Type B pancreatic cell (in vitro differentiated cells): Measurements from ENCODE around the gene CCL16. TPM values are rescaled to one million over a fixed set of nuclear protein-coding genes. Genes with fewer than 3 reads are reported as not detected.

Experiments
- DNase-seq: peaks from one replicate; pipeline ENCODE4 v3.0.0; 2021; ENCODE audit warnings: mixed read lengths; ENCODE audit not compliant: unreplicated experiment; ENCODE audit errors: extremely low spot score
- H3K27ac Mint-ChIP-seq: 2 replicates; pipeline ENCODE4 v1.8.0; 2021; ENCODE audit warnings: mild to moderate bottlenecking, mixed read lengths
- H3K27me3 Mint-ChIP-seq: 2 replicates; pipeline ENCODE4 v1.8.0; 2021; ENCODE audit warnings: mixed read lengths
- H3K36me3 Mint-ChIP-seq: 2 replicates; pipeline ENCODE4 v1.8.0; 2021; ENCODE audit warnings: mixed read lengths
- H3K4me1 Mint-ChIP-seq: one replicate; pipeline ENCODE4 v1.8.0; 2021; ENCODE audit warnings: mixed read lengths; ENCODE audit not compliant: unreplicated experiment
- H3K4me3 Mint-ChIP-seq: 2 replicates; pipeline ENCODE4 v1.8.0; 2021; ENCODE audit warnings: mild to moderate bottlenecking, mixed read lengths
- H3K9me3 Mint-ChIP-seq: 2 replicates; pipeline ENCODE4 v1.8.0; 2021; ENCODE audit warnings: mixed read lengths
- long read RNA-seq: library from polyadenylated mRNA; unstranded; transcript quantifications from one replicate; pipeline ENCODE4 v2.0.0, GENCODE V29; 2020
- total RNA-seq: library from RNA; stranded (reverse); gene quantifications from 2 replicates; pipeline ENCODE4 v1.2.1, GENCODE V29; 2021; ENCODE audit warnings: low replicate concordance
- TF ChIP-seq, protein P1 (sequence below): fragments of 200-600 bp; sonication (generic); conservative IDR thresholded peaks from 2 replicates; pipeline ENCODE4 v1.5.0; 2021; ENCODE audit warnings: antibody characterized with exemption, mild to moderate bottlenecking

Gene CCL16, protein sequence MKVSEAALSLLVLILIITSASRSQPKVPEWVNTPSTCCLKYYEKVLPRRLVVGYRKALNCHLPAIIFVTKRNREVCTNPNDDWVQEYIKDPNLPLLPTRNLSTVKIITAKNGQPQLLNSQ
- not detected in 2 replicates for total RNA-seq
- long read RNA-seq = 0 reads

DNA sequence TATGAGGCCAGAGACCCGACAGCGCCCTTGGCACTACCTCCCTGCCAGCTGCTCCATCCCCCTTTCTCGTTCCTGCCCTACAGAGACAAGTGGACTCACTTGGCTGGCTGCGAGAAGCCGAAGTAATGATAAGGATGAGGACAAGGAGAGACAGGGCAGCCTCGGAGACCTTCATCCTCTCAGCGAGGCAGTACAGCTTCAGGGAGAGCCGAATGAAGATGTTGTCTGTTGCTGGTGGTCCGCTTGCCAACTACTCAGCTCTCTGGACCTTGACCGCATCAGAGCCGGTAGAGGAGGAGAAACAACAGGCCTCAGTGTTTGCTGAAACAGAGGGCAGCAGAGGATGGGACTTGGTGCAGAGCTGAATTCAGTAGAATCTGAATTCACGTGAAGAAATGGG is at the start of gene CCL16:
CCL16 (minus strand) TSS at position 252 of the 400 bp plus-strand sequence; CDS start at position 175, 77 bp downstream.
- no peaks in the 10 kb centered on the region for H3K36me3 Mint-ChIP-seq
- H3K9me3 Mint-ChIP-seq = no peaks in the 10 kb centered on the region
- no peak within 1 kb of the TSS for H3K27ac Mint-ChIP-seq
- peaks cover 3% of the 10 kb centered on the region for H3K27me3 Mint-ChIP-seq
- DNase-seq = peak; percentile 62
- TF ChIP-seq, protein P1, sequence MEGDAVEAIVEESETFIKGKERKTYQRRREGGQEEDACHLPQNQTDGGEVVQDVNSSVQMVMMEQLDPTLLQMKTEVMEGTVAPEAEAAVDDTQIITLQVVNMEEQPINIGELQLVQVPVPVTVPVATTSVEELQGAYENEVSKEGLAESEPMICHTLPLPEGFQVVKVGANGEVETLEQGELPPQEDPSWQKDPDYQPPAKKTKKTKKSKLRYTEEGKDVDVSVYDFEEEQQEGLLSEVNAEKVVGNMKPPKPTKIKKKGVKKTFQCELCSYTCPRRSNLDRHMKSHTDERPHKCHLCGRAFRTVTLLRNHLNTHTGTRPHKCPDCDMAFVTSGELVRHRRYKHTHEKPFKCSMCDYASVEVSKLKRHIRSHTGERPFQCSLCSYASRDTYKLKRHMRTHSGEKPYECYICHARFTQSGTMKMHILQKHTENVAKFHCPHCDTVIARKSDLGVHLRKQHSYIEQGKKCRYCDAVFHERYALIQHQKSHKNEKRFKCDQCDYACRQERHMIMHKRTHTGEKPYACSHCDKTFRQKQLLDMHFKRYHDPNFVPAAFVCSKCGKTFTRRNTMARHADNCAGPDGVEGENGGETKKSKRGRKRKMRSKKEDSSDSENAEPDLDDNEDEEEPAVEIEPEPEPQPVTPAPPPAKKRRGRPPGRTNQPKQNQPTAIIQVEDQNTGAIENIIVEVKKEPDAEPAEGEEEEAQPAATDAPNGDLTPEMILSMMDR = no peak
- no peak within 1 kb of the TSS for H3K4me3 Mint-ChIP-seq
- H3K4me1 Mint-ChIP-seq = no peaks in the 10 kb centered on the region

DNA sequence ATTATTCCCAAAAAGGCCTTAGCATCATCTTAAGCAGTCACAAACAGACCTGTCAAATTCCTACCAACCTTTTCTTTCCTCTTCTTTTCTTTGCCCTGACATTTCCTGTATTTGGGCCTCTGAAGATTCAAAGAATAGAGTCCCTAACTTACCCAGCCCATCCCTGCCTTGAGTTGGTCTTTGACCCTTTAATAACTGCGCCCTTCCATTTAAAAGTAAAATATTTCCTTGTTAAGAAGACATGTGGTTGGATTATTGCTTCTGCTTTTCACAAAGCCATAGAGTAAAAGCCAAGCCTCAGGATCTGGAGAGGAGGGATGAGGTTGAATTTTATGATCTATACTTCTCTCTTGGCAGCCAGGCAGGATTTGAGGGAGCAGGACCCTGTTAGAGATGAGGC is 49.7 kb upstream of the CCL16 start:
- H3K4me1 Mint-ChIP-seq = peaks cover 18% of the 10 kb centered on the region
- no peaks in the 10 kb centered on the region for H3K9me3 Mint-ChIP-seq
- TF ChIP-seq, protein P1 = no peak
- H3K4me3 Mint-ChIP-seq = no peak overlapping the region
- DNase-seq = no peak
- no peak overlapping the region for H3K27ac Mint-ChIP-seq
- peaks cover 16% of the 10 kb centered on the region for H3K27me3 Mint-ChIP-seq
- H3K36me3 Mint-ChIP-seq = no peaks in the 10 kb centered on the region

DNA sequence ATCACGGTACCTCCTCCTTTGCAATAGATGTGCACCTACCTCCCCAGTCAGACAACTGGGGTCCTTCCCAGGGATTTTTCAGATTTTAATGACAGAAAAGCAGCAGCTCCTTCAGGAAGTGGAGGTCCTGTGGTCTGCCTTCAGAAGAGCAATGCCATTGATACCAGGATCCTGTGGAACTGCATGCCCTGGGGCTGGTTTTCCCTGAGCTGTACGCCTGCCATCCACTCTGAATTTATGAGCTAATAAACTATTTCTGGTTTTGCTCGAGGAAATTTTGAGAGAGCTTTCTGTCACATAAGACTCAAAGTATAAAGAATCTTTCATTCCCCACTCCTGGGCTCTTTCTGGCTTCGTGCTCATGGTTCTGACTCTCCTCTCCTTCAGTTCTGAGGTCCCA is 46.5 kb upstream of the CCL16 start:
- Mint-ChIP-seq H3K4me1 (peaks cover 18% of the 10 kb centered on the region), H3K27me3 (peaks cover 7% of the 10 kb centered on the region), H3K36me3 (no peaks in the 10 kb centered on the region), H3K27ac (no peak overlapping the region), H3K4me3 (no peak overlapping the region), H3K9me3 (no peaks in the 10 kb centered on the region)
- TF ChIP-seq, protein P1 = no peak
- no peak for DNase-seq

DNA sequence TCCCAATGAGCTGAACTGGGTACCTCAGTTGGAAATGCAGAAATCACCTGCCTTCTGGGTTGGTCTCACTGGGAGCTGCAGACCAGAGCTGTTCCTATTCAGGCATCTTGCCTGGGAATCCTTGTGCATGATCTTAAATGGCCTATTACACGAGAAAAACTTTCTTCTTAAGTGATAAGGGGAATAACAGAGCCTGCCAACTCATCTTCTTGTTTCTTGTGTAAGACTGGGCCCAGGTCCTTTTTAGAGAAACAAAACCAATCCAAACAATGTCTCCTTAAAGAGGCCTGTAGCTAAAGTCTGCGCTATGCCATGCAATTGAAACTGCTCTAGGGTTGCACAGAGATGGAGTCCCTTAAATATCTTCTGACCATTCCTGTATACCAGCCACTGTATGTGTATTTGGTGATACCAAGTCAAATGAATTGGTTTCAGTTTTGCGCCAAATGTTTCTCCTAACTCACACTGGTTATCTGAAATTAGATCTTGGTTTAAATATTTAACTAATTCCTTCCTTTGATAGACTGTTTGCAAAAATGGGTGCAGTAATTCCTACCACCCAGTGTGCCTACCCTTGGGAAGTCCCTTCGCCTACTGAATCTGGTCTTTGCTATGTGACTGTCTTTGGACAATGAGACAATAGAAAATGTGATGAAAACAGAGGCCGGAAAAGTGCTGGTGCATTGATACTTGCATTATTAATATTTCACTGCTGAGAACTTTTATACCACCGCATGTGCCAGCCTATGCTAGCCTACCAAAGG is 43.0 kb upstream of the CCL16 start:
- TF ChIP-seq, protein P1 = no peak

DNA sequence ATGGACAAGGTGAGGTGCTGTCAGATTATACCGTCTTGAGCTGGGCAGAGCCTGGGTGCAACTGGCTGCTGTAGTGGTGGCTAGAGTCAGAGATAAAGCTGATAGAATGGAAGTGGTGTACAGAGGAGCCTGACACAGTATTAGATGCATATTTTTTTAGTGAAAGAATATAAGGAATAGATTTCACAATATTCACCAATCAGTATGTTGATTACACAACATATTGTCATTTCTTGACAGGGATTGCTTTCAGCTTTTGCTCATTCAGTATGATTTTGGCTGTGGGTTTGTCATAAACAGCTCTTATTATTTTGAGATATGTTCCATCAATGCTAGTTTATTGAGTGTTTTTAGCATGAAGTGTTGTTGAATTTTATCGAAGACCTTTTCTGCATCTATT is 38.1 kb upstream of the CCL16 start:
- Mint-ChIP-seq H3K27me3 (peaks cover 36% of the 10 kb centered on the region), H3K4me1 (no peaks in the 10 kb centered on the region)
- TF ChIP-seq, protein P1 = no peak

More for the DNA sequence above, 43.0 kb upstream of the CCL16 start:
- H3K27me3 Mint-ChIP-seq = peaks cover 32% of the 10 kb centered on the region
- DNase-seq = no peak
- no peaks in the 10 kb centered on the region for H3K4me1 Mint-ChIP-seq
- H3K27ac Mint-ChIP-seq = no peak overlapping the region
- no peak overlapping the region for H3K4me3 Mint-ChIP-seq
- no peaks in the 10 kb centered on the region for H3K36me3 Mint-ChIP-seq
- no peaks in the 10 kb centered on the region for H3K9me3 Mint-ChIP-seq

More for the DNA sequence above, 38.1 kb upstream of the CCL16 start:
- no peaks in the 10 kb centered on the region for H3K36me3 Mint-ChIP-seq
- no peak for DNase-seq
- H3K9me3 Mint-ChIP-seq = no peaks in the 10 kb centered on the region
- H3K27ac Mint-ChIP-seq = no peak overlapping the region
- no peak overlapping the region for H3K4me3 Mint-ChIP-seq
